AG09309 (cell line): ENCODE results near the gene RPL15.

ENCODE experiments used
- DNase-seq: peaks from one replicate; pipeline ENCODE4 v3.0.0-alpha.2; 2010; ENCODE audit warnings: low read depth
- H3K4me3 ChIP-seq: 2 replicates; pipeline ENCODE4 v1.5.1; 2011; ENCODE audit warnings: mild to moderate bottlenecking, low read depth, low read length, moderate library complexity; ENCODE audit not compliant: control insufficient read depth
- CTCF ChIP-seq: IDR thresholded peaks from 2 replicates; pipeline ENCODE4 v1.5.1; 2011; ENCODE audit warnings: mild to moderate bottlenecking, low read depth, low read length, inconsistent platforms; ENCODE audit not compliant: insufficient read depth, control insufficient read depth; ENCODE audit errors: missing control alignments

The RPL15 gene

GRCh38 chr3:23949784-23950183, 32.9 kb downstream of the RPL15 start:
- no peak for DNase-seq
- no peak overlapping the region for H3K4me3 ChIP-seq

DNA sequence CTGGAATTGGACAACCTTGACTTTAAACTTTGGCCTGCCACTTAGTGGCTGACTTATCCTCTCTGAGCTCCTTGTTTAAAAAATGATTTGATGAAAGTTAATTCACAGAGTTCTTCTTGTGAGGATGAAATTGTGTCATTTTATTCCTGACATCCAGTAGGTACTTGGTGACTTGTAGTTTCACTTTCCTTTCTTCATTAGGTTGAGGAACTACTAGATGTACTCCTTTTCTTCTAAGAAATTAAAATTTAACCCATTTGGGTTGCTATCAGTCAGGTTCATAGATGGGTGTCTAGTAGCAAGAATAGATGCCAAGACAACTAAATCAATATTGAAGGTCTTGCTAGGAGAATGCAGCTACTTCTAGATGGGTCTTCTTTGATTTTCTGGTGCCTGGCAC, 33.4 kb downstream of the RPL15 start:
- TF ChIP-seq CTCF = no peak
- no peak overlapping the region for H3K4me3 ChIP-seq
- no peak for DNase-seq

More at GRCh38 chr3:23949784-23950183, 32.9 kb downstream of the RPL15 start:
- TF ChIP-seq CTCF = no peak

GRCh38 chr3:23952646-23953045, 35.7 kb downstream of the RPL15 start:
- no peak for TF ChIP-seq CTCF
- H3K4me3 ChIP-seq = no peak overlapping the region
- DNase-seq = no peak

GRCh38 chr3:23953523-23953922, 36.6 kb downstream of the RPL15 start:
- H3K4me3 ChIP-seq = no peak overlapping the region
- TF ChIP-seq CTCF = no peak
- DNase-seq = no peak

GRCh38 chr3:23954144-23954543, 37.2 kb downstream of the RPL15 start:
- no peak overlapping the region for H3K4me3 ChIP-seq
- no peak for DNase-seq
- no peak for TF ChIP-seq CTCF

DNA sequence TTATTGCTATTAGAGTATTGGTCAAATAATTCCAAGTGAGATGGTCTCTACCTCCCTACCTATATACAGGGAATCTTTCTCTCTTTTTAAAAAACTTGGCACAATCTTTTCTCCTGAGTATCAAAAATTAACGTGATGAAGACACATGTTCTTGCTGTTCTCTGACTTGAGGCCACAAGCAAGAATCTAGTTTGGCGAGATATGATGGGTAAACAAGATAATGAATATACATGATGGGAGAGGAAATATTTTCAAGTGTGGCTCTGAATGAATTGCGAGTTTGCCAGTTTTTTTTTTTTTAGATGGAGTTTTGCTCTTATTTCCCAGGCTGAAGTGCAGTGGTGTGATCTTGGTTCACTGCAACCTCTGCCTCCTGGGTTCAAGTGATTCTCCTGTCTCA, 39.8 kb downstream of the RPL15 start:
- no peak overlapping the region for H3K4me3 ChIP-seq
- DNase-seq = no peak
- TF ChIP-seq CTCF = no peak

DNA sequence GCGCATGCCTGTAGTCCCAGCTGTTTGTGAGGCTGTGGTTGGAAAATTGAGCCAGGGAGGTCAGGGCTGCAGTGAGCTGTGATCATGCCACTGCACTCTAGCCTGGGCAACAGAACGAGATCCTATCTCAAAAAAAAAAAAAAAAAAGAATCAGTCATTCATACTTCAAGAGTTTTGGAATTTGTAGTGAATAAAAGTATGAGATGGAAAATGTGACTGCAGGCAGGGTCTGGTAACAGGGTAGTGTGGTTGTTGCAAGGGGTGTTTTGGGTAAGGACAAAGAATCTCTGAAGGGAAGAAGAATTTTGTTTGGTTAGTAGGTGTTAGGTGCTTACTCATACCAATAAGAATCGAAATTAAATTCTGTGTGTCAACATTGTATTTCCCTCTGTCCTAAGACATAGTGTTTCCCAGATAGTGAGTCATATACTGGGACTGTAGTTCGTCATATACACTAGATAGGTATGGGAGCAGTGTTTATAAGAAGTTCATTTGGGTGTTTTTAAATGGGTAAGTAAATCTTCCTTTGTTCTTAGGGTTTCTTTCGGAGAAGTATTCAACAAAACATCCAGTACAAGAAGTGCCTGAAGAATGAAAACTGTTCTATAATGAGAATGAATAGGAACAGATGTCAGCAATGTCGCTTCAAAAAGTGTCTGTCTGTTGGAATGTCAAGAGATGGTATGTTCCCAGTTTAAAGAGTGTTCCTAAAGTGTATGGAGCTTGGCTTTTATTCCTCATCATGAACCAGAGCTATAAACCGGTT, 42.4 kb downstream of the RPL15 start:
- DNase-seq = peak; percentile 63
- TF ChIP-seq CTCF = no peak
- H3K4me3 ChIP-seq = no peak overlapping the region
